GM11168 (cell line): ENCODE results near the gene ZMYM4.
"Not testable (repeated sequence)": the region's sequence is repeated elsewhere in the genome, so short reads cannot be mapped to it uniquely, and the experiment has no call there.

Source experiments
- in situ Hi-C: fragments of 300-500 bp; cut with MboI; formaldehyde crosslinking; loops from one replicate; pipeline ENCODE4 v1.12.0; 2022; ENCODE audit warnings: low sequenced_read_pairs; ENCODE audit not compliant: unreplicated experiment

The ZMYM4 gene

GRCh38 chr1:35268282-35269200 lies at the start of gene ZMYM4:
ZMYM4 (plus strand) TSS chr1:35268709; CDS start chr1:35269047, 338 bp downstream.
- in situ Hi-C loops, result no loop called here

- in situ Hi-C loops, result loop anchor here (5.0 kb wide), 1 partner anchor 41 kb away; no protein-coding TSS in a partner anchor
Measured at GRCh38 chr1:35220976-35221375, 47.5 kb upstream of the ZMYM4 start.

DNA sequence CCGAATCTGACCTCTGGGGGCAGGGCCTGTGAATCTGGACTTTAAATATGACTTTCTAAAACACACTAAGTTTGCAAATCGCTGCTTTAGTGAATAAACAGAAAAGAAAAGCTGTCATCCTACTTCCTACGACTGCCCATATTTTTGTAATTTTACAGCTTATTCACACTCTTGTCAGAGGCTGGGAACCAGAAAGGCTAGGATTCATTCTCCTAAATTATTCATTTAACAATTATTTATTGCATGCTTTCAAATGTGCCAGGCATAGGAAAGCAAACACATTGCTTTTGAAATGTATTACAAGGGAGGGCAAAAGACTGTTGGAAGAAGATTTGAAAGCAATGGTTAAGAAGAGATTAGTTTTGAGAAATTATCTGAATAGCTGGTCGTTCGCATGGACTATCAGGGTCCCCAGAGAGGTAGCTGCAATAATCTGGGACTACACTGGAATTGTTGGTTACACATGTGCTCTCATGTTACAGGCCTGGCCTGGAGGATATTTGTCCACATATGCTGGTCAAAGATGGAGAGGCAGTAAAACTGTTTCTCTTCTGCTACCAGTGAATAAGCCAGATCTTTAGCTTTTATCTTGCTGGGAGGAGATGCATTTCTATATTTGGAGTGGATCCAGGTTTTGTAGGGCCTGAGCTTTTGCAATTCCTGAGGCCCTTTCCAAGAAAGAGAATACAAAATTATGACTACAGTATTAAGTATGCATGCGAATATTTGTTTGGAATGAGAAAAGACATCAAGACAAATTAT lies 46.0 kb upstream of the ZMYM4 start:
- in situ Hi-C loops, result loop anchor here (5.0 kb wide), 1 partner anchor 40 kb away; no protein-coding TSS in a partner anchor

- in situ Hi-C loops, result loop anchor here (5.0 kb wide), 1 partner anchor 39 kb away; no protein-coding TSS in a partner anchor
Measured at GRCh38 chr1:35223084-35223630, 45.4 kb upstream of the ZMYM4 start.

GRCh38 chr1:35226546-35226945 lies 42.0 kb upstream of the ZMYM4 start:
- in situ Hi-C loops, result no loop called here

DNA sequence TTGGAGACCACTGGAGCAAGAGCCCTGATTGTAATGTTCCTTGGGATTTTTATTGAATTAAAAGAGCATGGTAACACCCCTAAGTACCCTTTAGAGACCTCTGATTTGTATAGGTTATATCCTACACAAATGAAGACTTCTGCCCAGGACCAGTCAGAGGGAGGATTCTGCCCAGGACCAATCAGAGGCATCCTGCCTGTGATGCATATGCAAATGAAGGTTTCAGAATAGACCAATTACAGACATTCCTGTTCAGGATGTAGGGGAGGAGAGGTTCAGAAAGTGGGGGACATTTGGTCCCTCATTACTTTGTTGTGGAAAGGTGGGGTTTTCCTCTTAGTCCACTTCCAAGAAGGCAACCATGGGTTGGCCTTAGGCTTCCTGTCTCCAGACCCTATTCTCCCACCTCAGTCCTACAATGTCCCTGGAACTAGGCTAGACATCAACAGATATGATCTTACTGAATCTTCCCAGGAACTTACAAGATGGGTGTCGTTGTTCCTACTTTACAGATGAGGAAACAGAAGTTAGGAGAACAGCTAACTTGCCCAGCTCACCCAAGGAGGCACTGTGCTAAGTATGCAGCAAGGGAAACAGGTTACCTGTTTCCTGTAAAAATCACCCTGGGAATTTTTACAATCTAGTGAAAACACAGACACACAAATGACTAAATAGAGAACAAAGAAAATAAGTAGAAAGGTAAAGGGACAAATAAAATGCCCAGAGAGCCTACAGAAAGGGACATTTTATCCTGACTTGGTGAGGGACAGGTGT lies 38.7 kb upstream of the ZMYM4 start:
- in situ Hi-C loops, result no loop called here

DNA sequence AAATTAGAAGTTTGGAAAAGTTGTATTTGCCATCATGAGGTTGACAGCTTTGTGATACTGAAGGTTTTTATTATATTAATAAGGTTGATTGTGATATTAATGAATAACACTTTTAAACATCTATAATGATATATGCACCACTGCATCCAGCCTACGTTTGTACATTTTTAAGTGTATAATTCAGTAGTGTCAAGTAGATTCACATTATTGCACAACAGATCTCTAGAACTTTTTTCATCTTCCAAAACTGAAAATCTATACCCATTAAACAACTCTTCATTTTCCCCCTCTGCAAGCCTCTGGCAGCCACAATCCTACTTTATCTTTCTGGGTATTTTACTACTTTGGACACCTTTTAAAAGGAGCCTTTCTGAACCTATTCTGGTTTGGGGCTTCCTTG lies 37.2 kb upstream of the ZMYM4 start:
- in situ Hi-C loops, result no loop called here

GRCh38 chr1:35236772-35237171 lies 31.7 kb upstream of the ZMYM4 start:
- in situ Hi-C loops, result not testable (repeated sequence)

GRCh38 chr1:35243691-35244090 lies 24.8 kb upstream of the ZMYM4 start:
- in situ Hi-C loops, result no loop called here

DNA sequence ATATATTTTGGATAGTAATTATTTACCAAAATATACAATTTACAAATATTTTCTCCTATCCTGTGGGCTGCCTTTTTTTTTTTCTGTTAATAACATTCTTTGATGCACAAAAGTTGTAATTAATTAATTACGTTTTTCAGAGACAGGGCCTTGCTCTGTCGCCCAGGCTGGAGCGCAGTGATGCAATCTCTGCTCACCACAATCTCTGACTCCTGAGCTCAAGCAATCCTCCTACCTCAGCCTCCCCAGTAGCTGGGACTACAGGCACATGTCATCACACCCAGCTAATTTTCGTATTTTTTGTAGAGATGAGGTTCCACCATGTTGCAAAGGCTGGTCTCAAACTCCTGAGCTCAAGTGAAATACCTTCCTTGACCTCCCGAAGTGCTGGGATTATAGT lies 21.3 kb upstream of the ZMYM4 start:
- in situ Hi-C loops, result no loop called here

GRCh38 chr1:35253941-35254340 lies 14.6 kb upstream of the ZMYM4 start:
- in situ Hi-C loops, result no loop called here

- in situ Hi-C loops, result no loop called here
Measured at GRCh38 chr1:35255276-35255675, 13.2 kb upstream of the ZMYM4 start.

DNA sequence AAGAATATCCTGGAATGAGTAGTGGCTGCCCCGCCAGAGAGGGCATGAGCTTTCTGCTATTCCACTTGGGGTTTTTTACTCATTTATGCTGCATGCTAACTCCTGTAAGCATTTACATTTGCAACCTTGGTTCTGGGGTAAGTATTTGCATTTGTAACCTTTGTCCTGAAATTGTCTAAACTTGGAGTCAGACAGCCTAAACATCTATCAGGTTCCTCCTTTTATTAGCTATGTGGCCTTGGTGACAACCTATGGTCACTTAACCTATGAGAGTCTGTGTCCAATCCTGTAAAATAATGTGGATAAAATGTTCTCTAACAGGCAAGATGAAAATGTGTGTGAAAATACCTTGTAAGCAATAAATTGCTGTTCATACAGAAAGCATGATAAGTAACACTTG lies 8.9 kb upstream of the ZMYM4 start:
- in situ Hi-C loops, result no loop called here

DNA sequence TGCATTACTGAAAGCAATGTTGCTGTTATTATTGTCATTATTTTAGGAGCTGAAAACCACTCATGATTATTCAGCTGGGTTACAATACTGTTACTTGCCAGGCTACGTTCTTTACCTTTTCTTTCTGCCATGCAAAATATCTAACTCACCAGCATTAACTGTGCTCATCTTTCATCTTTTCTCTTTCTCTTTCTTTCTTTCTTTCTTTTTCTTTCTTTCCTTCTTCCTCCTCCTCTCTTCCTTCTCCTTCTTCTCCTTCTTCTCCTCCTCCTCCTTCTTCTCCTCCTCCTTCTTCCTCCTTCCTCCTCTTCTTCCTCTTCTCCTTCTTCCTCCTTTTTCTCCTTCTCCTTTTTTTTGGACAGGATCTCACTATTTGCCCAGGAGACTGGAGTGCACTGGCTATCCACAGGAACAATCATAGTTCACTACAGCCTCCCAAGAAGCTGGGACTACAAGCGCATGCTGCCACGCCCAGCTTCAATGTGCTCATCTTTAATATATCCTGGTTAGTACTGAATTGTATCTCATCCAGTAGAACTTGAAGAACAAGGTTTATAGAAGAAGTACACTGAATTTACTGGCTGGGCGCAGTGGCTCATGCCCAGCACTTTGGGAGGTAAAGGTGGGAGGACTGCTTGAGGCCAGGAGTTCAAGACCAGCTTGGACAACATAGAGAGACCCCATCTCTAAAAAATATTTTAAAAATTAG lies 6.9 kb upstream of the ZMYM4 start:
- in situ Hi-C loops, result loop anchor here (5.0 kb wide), 1 partner anchor 39 kb away; no protein-coding TSS in a partner anchor

DNA sequence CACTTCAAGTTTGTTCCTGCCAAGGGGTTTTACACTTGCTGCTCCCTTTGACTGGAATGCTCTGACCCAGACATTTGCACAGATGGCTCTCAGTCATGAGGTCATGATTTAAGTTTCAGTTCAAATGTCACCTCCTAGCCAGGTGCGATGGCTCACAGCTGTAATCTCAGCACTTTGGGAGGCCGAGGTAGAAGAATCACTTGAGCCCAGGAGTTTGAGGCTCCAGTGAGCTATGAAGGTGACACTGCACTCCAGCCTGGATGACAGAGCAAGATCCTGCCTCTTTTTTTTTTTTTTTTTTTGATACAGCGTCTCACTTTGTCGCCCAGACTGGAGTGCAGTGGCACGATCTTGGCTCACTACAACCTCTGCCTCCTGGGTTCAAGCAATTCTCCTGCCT lies 4.5 kb upstream of the ZMYM4 start:
- in situ Hi-C loops, result loop anchor here (5.0 kb wide), 1 partner anchor 42 kb away; no protein-coding TSS in a partner anchor

DNA sequence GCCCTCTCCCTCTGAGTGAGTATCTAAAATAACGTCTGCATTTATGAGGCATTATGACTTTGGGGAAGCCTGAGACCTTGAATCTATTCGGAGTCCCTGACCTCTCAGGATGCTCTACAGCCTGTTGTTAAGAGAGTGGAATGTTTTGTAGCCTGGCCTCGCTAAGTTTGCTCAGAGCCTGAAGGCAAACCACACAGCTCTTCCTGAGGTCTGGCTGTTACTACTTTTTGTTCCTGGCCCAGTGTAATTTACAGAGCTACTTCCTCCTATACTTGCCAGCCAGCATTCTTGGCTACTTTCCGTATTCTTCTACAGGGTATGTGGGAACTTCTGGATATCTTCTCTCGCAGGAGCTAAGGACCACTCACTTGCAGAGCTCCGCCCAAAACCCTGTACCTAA lies 3.6 kb upstream of the ZMYM4 start:
- in situ Hi-C loops, result loop anchor here (5.0 kb wide), 1 partner anchor 43 kb away; no protein-coding TSS in a partner anchor

DNA sequence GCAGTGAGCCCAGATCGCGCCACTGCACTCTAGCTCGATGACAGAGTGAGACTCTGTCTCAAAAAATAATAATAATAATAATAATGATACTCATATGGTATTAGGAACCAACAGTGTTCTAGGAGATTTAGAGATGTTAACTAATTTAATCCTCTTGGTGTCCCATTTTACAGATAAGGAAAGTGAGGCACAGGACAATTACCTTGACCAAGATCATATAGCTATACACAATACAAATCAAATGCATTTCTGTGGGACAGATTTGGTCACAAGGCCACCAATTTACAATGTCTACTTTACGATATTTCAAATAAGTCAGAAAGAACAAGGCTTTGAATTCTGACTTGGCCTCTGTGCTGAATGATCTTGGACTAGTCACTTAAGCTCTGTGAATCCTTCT lies 2.2 kb upstream of the ZMYM4 start:
- in situ Hi-C loops, result no loop called here

- in situ Hi-C loops, result no loop called here
Measured at GRCh38 chr1:35269201-35269988, 886 bp downstream of the ZMYM4 start.

- in situ Hi-C loops, result no loop called here
Measured at GRCh38 chr1:35269989-35270289, 1.4 kb downstream of the ZMYM4 start.
